CD4-positive, alpha-beta T cell treated with Interleukin-12 subunit alpha and Interleukin-12 subunit beta, for 1 hour (primary cell): ENCODE data around the gene REEP2.
"Not testable (repeated sequence)": the region's sequence is repeated elsewhere in the genome, so short reads cannot be mapped to it uniquely, and the experiment has no call there.

Experiments
- DNase-seq: peaks from one replicate; pipeline ENCODE4 v3.0.0-alpha.2; 2020

The REEP2 gene, protein sequence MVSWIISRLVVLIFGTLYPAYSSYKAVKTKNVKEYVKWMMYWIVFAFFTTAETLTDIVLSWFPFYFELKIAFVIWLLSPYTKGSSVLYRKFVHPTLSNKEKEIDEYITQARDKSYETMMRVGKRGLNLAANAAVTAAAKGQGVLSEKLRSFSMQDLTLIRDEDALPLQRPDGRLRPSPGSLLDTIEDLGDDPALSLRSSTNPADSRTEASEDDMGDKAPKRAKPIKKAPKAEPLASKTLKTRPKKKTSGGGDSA

DNA sequence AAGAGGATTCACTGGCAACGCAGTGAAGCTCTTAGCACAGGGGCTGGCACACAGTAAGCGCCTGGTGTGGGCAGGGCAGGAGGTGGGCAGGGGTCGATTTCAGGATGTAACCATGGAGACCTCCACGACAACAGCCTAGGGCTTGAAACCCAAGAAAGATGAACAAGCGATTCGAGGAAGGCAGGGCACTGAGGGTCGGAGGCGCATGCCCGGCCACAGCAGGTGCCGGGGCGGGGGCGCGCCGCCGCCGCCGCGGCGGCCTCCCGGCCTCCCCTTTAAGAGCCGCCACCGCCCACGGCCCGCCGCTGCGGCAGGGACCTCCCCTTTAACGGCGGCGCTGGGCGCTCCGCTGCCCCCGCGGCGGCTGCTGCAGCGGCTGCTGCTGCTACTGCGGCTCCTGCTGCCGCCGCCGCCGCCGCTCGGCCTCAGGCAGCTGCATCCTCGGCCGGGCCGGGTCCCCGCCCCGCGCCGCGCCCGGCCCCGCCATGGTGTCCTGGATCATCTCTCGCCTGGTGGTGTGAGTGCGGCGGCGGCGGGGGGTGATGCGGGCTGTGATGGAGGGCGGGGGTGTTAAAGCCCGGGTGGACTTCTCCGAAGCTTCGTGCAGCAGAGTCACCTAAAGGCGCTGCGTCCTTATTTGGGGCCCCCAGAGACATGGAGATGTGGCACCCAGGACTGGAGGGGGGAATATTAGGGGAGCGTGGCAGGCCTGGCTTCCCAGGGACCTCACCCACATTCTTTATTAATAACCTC lies at the start of gene REEP2:
Gene REEP2 (plus strand): TSS at position 334 of the 753 bp plus-strand sequence. CDS start 152 bp downstream, at position 486.
- peak; percentile 68 for DNase-seq

DNA sequence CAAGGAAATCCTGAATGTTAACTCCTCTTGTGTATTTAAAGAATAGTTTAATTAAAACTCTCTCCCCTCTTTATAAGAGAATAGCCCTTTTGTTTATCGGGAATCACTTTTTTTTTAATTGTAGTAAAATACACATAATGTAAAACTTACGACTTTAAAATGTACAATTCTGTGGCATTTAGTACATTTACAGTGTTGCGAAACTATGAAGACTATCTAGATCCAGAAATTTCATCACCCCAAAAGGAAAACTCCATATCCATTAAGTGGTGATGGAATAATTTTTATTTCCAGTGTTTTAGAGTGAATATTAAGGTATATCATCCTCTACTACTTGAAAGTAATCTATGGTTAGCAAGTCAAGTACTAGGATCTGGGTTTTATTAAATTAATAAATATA lies 49.5 kb upstream of the REEP2 start:
- no peak for DNase-seq

DNA sequence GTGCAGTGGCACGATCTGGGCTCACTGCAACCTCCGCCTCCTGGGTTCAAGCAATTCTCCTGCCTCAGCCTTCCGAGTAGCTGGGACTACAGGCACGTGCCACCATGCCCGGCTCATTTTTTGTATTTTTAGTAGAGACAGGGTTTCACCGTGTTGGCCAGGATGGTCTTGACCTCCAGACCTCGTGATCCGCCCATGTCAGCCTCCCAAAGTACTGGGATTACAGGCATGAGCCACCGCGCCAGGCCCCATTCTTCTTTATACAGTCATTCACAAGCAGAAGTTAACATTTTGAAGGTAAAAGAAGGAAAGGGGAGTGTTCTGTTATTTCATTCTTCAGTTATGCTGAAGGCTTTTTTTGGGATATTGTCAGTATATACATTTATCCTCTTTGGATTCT lies 48.9 kb upstream of the REEP2 start:
- DNase-seq, result not testable (repeated sequence)

DNA sequence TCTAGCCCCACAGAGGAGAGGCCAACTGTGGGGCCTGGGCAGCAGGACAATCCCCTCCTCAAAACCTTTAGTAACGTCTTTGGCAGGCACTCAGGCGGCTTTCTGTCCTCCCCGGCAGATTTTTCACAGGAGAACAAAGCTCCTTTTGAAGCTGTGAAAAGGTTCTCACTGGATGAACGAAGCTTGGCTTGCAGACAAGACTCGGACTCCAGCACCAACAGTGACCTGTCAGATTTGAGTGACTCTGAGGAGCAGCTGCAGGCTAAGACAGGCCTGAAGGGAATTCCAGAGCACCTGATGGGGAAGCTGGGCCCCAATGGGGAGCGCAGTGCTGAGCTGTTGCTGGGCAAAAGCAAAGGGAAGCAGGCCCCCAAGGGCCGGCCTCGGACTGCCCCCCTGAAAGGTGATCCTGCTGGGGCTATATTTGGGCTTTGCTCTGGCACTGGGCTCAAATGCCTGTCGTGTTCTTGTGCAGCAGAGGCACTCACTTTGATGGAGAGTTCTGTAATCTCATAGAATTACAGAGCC lies 46.9 kb upstream of the REEP2 start:
- no peak for DNase-seq

DNA sequence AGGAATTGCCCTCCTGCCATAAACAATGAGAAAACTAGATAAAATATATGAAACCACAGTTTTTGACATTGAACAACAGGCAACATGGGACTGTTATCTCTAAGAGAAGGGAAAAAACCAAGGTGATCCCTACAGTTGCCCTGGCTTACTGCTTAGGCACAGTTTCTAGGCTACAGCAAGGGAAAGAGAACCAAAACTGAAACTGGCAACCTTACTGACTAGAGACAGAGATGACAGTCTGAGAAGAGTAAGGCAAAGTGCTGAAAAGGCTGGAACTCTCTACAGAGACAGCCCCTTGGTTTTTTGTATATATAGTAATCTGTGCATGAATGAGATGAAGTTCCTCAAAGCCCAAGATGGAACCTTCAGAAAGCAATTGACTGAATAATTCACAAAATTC lies 36.2 kb upstream of the REEP2 start:
- no peak for DNase-seq

DNA sequence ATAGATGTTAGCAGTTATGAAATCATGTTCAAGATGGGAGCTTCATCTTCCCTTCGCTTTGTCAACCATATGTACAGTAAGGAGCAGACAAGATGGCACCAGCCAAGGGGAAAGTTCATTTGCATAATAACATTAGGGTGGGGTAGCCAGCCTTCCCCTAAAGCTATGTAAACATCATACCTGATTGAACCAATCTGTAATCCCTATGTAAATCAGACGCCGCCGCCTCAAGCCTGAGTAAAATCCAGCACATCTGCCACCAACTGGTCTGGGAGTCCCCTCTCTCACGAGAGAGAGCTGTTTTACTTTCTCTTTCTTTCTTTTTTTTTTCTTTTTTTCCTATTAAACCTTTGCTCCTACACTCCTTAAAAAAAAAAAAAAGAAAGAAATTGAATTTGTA lies 30.8 kb upstream of the REEP2 start:
- no peak for DNase-seq

DNA sequence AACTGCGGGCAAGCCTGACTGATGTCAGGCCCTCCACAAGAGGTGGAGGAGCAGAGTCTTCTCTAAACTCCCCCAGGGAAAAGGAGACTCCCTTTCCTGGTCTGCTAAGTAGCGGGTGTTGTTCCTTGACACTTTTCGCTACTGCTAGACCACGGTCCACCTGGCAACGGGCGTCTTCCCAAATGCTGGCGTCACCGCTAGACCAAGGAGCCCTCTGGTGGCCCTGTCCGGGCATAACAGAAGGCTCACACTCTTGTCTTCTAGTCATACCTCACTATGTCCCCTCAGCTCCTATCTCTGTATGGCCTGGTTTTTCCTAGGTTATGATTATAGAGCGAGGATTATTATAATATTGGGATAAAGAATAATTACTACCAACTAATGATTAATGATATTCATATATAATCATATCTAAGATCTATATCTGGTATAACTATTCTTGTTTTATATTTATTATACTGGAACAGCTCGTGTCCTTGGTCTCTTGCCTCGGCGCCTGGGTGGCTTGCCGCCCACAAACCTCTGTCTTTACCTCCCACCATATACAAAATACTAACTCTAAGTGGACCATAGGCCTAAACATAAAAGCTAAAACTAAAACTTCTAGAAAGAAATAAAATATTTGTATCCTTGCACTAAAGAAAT lies 27.7 kb upstream of the REEP2 start:
- DNase-seq, result peak; percentile 23

DNA sequence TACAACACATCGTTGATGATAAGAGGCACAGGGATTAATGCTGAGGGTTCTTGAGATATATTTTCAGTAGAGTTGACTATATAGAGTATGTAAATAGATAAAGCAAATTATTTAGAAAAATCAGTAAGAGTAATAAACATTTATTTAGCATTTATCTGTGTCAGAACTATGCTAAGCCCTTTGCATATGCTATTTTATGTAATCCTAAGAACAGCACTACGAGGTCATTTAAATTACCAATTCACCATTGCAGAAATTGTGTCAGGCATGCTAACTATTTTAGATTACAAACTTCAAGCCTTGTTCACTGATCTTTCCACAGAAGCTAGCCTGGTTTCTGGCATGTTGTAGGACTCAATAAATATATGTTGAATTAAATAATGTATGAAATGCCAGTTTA lies 20.4 kb upstream of the REEP2 start:
- DNase-seq, result no peak

DNA sequence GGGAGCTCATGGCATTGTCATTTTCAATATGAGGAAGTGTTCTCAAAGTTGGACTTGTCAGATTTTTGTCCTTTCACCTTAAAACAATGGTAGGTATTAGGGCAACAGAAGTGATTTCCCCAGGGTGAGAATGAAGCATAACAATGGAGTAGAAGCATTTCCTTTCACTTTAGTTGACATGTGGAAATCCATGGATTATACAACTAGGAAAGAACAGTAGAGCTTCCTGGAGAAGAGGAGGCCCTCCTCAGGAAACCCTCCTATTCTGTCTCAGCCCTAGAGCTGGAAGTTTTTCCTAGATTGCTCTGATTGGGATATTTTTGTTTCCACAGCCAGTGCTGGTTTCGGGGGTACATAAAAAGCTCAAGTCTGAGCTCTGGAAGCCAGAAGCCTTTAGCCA lies 13.8 kb upstream of the REEP2 start:
- DNase-seq, result no peak

DNA sequence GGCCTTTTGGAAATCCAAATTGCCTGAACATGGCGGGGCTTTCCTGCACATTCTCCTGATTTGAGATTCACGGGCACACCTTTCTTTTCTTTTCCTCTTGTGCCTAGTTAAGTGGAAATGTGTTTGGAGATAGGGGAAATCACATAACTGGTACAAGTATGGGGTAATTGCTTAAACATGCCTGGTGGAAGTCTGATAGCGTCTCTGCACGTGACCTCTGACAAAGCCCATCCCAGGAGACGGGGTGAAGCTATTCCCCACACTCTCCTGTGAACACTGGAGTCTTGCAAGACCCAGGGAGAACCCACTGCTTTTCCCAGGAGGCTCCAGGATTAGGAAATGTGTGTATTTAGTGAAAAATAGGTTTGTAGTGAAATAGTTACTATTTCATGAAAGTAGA lies 2.9 kb upstream of the REEP2 start:
- DNase-seq, result no peak

DNA sequence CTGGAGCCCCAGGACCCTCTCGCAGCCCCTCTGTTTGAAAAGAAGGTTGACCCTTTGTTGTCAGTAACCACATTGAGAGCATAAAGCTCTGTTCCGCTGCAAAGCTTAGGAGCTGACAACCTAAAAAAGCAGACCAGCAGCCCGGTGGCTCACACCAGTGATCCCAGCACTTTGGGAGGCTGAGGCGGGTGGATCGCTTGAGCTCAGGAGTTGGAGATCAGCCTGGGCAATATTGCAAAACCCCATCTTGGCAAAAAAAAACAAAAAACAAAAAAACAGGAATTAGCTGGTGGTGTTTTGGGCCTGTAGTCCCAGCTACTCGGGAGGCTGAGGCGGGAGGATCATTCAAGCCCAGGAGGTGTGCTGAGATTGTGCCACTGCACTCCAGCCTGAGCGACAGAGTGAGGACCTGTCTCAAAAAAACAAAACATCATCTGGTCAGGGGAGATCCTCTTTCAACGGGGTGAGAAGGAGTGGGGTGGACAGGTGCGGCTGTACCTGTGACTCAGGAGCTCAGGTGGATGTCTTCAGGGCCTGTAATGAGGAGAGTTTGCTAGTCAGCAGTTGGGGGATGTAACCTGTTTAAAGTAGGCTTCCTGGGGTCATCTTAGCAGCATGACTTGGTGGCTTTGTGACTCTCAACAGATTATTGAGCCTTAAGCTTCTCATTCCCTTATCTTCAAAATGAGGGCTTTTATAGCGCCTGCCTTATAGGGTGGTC lies 694 bp upstream of the REEP2 start:
- no peak for DNase-seq

DNA sequence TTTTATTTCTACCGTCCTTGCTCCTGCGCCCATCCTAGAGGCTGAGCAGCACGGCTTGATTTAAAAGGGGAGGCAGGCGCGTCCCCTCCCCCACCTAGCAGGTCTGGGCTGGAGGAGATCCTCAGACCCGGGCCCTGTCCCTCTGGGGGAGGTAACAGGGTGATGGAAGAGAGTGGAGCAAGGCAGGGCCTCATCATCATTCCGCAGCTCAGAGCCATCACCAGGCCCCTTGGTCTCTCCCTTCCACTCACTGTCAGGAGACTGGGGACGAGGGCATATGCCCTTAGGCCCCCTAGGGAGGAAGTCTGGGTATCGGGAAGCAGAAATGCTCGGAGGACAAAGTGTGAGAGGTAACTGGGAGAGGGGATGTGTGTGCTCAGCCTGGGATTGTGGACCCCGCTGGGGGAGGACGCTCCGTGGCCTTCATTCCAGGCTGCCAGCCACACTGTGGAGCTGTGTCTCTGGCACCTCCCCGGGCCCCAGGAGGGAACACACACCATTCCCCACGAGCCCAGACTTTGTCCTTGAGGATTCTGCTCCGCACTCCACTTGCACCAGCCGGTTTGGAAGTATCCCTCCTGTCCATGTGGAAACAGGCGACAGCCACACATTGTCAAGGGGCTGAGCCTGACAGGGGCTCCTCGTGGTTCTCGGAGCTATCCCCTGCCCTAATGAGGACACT lies 761 bp downstream of the REEP2 start:
- DNase-seq, result no peak

DNA sequence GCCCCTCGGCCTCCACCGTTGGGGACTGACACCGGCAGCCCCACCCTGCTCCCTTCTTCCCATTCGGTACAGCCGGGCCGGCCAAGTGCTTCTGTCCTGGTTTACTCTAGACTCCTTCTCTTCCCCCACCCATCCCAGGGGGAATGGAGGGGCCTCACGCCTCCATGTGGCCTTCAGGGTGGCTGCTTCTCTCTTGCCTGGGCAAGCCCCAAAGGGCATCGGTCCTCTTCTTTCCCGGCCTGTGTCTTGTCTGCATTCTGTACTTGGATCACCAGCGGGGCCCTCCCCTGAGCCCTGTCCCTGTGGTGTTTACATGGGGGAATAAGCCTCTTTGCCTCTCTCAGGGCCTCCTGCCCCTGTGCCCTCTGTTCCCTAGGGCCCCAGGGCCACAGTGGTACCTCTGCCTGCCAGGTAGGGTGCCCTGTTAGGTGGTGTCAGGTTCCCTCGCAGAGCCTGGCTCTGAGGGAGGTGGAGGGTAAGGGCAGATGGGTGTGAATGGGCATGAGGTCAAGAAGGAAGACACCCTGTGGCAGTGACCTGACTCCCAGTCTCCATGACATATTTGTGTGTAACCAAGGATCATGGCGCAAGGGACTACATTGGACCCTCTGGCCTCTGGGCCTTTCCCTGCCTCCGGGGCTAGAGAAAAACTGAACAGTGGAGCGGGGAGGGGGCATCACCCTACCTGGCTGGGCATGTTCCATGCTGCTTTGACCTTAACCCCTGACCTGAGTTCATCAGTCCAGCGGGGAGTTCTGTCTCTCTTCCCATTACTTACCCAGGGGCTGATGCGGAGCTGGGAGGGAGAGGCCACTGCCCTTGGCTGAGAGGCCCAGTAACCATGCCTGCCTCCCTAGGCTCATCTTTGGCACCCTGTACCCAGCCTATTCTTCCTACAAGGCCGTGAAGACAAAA lies 1.6 kb downstream of the REEP2 start:
- DNase-seq, result no peak

DNA sequence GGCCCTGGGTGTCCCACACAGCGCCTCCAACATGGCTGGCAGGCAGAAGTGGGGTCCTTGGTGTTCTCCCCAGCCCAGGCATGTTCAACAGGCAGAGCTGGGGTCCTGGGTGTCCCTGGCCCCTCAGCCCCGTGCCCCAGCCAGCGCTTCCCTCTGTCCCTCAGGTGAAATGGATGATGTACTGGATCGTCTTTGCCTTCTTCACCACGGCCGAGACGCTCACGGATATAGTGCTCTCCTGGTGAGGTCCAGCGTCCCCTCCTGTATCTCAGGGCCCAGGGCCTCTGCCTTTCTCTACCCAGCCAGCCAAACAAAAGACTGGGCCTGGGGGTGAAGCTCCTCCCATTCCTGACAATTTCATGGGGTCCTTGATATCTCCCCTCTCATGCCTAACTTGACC lies 2.4 kb downstream of the REEP2 start:
- DNase-seq, result no peak

DNA sequence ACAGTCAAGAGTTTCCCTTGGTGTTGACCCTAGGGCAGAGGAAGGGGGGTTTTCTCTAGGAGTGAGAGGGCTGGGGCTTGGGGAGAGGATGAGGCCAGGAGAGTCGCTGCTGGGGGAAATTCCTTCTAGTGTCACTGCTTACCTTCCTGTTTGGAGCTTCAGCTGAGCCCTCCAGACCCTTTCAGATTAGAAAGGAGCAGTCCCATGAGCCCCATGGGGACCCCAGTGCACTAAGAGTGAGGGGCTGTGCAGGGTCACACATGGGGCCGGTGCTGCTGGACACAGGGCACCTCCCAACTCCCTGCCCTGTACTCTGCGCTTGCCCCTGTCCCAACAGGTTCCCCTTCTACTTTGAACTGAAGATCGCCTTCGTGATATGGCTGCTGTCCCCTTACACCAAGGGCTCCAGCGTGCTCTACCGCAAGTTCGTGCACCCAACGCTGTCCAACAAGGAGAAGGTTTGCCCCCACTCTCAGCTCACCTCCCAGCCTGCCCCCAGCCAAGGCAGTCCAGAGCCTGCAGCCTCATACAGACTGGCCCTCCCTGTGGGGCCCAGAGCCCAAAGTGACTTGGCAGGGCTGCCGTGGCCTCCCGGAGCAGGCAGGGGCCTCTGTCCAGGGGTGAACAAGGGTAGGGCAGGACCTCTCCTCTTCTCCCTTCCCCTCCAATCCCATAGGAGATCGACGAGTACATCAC lies 5.4 kb downstream of the REEP2 start:
- no peak for DNase-seq

DNA sequence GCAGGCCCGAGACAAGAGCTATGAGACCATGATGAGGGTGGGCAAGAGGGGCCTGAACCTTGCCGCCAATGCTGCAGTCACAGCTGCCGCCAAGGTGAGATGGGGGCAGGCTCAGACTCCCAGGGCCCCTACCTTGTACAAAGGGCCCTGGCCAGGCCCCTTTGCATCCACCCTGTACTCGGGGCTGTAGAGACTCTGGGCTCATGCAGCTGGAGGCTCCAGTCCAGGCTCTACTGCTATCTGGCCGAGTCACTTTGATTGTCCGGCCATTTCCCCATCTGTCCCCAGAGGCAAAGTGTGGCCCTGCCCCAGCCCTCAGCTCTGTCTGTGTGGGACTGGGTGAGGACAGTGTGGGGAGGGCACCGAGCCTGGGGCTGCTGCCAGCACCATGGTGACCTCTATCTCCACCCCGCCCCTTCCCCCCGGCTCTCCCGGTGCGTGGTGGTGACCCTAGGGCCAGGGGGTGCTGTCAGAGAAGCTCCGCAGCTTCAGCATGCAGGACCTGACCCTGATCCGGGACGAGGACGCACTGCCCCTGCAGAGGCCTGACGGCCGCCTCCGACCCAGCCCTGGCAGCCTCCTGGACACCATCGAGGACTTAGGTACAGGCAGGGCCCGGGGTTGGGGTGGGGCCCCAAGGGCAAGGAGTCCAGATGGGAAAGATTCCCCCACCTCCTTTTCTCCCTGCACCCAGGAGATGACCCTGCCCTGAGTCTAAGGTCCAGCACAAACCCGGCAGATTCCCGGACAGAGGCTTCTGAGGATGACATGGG lies 6.1 kb downstream of the REEP2 start:
- no peak for DNase-seq

DNA sequence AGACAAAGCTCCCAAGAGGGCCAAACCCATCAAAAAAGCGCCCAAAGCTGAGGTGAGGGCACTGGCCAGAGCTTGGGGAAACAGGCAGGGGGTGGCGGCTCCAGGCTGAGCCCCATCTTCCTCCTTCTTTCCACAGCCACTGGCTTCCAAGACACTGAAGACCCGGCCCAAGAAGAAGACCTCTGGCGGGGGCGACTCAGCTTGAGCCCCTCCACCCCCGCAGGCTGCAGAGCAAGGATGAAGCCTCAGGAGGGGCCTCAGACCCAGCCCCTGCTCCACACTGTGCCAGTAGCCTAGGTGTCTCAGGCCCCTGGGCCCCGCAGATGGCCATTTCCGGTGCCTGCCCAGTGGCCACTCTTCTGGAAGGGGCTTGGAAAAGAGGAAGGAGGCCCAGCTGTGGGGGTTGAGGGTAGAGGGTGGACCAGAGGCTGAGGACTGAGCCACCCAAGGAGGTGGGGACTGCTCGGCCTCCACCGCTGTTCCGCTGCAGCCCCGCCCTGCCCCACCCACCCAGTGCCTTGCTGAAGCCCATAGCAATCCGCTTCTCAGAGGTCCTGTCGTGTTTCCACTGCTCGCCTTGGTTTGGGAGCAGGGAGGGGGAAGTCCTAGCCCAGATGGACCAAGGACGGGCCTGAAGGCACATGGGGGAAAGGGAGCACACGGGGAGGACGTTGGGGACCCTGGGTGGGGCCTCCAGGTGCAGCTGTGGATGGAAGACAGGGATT lies 6.9 kb downstream of the REEP2 start:
- no peak for DNase-seq

DNA sequence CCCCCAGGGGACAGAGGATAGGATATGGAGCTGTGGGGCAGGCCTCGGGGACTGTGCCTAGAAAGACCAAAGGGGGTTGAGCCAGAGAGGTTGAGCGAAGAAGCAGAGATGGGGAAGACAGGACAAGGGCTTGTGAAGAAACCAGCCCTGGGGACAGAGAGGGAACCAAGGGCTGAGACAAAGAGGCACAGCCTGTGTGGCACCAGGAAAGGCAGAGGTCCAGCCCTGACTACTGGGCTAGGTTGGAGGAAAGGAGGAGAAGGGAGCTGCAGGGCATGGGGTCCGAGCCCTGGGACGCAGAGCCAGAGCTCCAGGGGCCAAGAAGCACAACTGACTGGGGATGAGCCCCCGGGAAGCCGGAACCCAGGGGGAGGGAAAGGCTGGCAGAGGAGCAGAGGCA lies 9.2 kb downstream of the REEP2 start:
- no peak for DNase-seq
